ENCODE measurements around the gene HOXB8.
A peak's percentile ranks its signal among the peaks of the same experiment; 100 is the strongest.

The HOXB8 gene

DNA sequence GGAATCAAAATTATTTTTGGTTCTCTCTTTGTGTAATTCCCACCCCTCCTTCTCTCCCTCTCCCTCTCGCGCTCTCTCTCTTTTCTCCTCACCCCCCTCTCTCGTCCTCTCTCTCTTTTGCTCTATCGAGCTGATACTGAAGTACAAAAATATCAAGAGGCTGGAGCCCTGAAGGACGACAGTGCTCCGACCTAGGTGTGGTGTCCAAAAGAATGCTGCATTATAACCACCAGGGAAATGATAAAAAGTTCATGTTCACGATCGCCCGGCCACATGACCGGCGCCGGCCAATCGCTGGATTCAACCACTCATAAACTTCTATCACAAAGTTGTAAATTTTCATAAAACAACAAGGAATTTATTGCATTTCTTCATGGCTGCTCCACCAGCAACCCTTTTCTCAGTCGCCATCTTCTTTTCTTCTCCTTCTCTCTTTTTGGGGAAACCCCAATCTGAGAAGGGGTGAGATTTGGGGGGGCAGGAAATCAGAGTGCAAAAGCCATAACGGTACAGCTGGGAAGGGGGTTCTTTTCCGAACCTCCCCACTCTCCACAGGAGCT is 10.2 kb downstream of the HOXB8 start, which contains the start of gene HOXB6:
Gene HOXB6 (minus strand): TSS at position 217 of the 560 bp plus-strand sequence. CDS start 6,836 bp downstream, outside the sequence.
- Histone ChIP-seq H3K4me3 (IDR thresholded peaks at IDR 0.05; ENCODE audit: insufficient read depth, low read depth, low read length) (no peak within 1 kb of the TSS), H3K27me3 (ENCODE audit: insufficient read depth, low read depth) (peaks cover 43% of the 10 kb centered on the region)

DNA sequence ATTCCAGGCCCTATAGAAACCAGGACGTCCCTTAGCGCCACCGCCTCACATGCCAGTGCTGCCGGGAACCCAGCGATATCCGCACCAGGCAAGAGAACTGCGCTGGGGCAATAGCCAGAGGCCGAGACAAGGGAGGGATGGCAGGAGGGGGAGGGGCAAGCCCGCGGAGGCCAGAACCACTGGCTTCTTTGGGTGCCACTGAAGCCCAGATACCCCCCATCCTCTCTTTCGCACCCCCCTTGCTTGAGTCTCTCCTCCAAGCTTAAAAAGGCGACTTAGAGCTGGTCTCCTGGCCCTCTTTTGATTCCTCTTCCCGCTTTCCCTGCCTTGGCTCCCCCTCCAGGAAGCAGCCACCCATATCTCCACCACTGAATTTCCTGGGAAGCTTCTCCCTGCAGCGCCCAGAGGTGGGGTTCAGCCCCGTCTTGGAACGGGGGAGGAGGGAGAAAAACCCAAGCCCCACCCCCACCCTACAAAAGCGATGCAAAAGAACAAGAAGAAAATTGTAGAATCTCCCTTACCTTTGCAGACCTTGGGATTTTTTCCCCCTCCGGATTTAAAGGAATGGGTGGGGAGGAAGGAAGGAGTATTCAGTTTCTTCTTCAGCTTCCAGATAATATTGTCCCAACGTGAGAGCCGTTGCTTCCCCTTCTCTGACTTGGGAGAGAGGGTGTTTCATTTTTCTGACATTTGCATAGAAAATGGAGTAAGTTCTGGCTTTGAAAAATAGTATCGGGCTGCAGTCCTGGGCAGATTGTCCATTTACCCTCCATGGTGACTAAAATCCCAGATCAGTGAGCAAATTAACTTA is 10.9 kb downstream of the HOXB8 start:
- no peaks in the 10 kb centered on the region for H3K36me3 ChIP-seq (ENCODE audit: insufficient read depth)
- H3K4me3 ChIP-seq (IDR thresholded peaks at IDR 0.05; ENCODE audit: insufficient read depth, low read depth, low read length): no peak overlapping the region
- TF ChIP-seq, protein P1, sequence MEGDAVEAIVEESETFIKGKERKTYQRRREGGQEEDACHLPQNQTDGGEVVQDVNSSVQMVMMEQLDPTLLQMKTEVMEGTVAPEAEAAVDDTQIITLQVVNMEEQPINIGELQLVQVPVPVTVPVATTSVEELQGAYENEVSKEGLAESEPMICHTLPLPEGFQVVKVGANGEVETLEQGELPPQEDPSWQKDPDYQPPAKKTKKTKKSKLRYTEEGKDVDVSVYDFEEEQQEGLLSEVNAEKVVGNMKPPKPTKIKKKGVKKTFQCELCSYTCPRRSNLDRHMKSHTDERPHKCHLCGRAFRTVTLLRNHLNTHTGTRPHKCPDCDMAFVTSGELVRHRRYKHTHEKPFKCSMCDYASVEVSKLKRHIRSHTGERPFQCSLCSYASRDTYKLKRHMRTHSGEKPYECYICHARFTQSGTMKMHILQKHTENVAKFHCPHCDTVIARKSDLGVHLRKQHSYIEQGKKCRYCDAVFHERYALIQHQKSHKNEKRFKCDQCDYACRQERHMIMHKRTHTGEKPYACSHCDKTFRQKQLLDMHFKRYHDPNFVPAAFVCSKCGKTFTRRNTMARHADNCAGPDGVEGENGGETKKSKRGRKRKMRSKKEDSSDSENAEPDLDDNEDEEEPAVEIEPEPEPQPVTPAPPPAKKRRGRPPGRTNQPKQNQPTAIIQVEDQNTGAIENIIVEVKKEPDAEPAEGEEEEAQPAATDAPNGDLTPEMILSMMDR (conservative IDR thresholded peaks at IDR 0.05; ENCODE audit: low read depth, low read length): no peak
- H3K4me1 ChIP-seq (ENCODE audit: low read depth, poor library complexity, severe bottlenecking): peaks cover 14% of the 10 kb centered on the region
- no peak overlapping the region for H3K9ac ChIP-seq
- H3K27me3 ChIP-seq (ENCODE audit: insufficient read depth, low read depth): peaks cover 50% of the 10 kb centered on the region
- H2AFZ ChIP-seq (ENCODE audit: low read depth): no peak overlapping the region
- H3K4me2 ChIP-seq: peak overlapping the region; percentile 33
- H3K27ac ChIP-seq: no peak overlapping the region
- no peaks in the 10 kb centered on the region for H4K20me1 ChIP-seq (ENCODE audit: insufficient read depth)
- no peaks in the 10 kb centered on the region for H3K79me2 ChIP-seq (ENCODE audit: insufficient read depth, low read depth)

More for the DNA sequence above, 10.2 kb downstream of the HOXB8 start, which contains the start of gene HOXB6:
- Histone ChIP-seq H3K4me1 (ENCODE audit: low read depth, poor library complexity, severe bottlenecking) (peaks cover 21% of the 10 kb centered on the region), H3K9ac (no peak within 1 kb of the TSS), H3K4me2 (peak within 1 kb of the TSS; percentile 33), H3K36me3 (ENCODE audit: insufficient read depth) (no peaks in the 10 kb centered on the region), H4K20me1 (ENCODE audit: insufficient read depth) (no peaks in the 10 kb centered on the region), H3K79me2 (ENCODE audit: insufficient read depth, low read depth) (no peaks in the 10 kb centered on the region), H3K27ac (no peak within 1 kb of the TSS), H2AFZ (ENCODE audit: low read depth) (no peak within 1 kb of the TSS)
- TF ChIP-seq, protein P1 (conservative IDR thresholded peaks at IDR 0.05; ENCODE audit: low read depth, low read length): no peak

DNA sequence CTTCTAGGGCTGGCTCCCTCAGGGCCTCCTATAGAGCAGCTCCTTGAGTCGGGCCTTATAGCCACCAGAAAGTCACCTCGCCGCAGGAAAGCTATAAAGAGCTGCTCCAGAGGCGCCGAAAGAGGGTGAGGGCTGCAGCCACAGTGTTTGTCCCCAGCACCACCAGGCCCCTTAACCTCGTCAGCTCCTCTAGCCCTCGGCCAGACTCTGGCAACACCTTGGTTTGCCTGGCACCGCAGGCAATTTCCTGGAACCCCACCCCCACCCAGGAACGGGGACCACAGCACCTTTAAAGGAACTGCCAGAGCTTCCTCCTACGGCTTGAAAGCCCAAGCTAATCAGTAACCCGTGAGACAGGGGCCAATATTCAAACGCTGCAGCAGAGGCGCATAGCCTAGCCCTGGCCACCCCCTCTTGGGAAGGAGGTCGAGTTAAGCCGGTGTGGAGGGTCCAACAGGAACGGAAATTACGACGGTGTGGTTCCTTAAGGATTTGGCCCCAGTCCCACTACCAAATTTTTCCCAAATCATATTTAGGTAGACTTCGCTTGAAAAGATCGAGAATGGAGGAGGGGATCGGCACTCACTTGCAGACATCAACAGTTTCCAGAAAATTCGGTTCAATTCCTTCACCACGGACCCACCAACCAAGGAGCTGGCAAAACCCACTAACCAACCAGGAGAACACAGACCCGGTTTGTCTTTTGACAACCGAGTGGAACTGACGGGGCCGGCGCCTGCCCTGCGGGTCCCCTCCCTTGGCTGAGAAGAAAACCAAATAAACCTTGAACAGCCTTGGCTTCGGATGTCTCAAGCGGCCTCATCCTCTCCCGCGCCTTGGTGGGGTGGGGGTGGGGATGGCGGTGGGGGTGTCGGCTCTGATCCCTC is 13.3 kb downstream of the HOXB8 start:
- Histone ChIP-seq H3K27ac (no peak overlapping the region), H2AFZ (ENCODE audit: low read depth) (peak overlapping the region; percentile 38; the same call in 1 of the 2 replicates), H3K4me3 (IDR thresholded peaks at IDR 0.05; ENCODE audit: insufficient read depth, low read depth, low read length) (no peak overlapping the region), H3K27me3 (ENCODE audit: insufficient read depth, low read depth) (peaks cover 71% of the 10 kb centered on the region), H3K4me1 (ENCODE audit: low read depth, poor library complexity, severe bottlenecking) (peaks cover 6% of the 10 kb centered on the region), H3K36me3 (ENCODE audit: insufficient read depth) (no peaks in the 10 kb centered on the region), H3K79me2 (ENCODE audit: insufficient read depth, low read depth) (no peaks in the 10 kb centered on the region), H3K4me2 (peak overlapping the region; percentile 40; the same call in 1 of the 2 replicates), H3K9ac (no peak overlapping the region), H4K20me1 (ENCODE audit: insufficient read depth) (no peaks in the 10 kb centered on the region)
- TF ChIP-seq, protein P1 (conservative IDR thresholded peaks at IDR 0.05; ENCODE audit: low read depth, low read length): no peak

GRCh38 chr17:48601207-48601538 is 13.9 kb downstream of the HOXB8 start:
- Histone ChIP-seq H3K27me3 (ENCODE audit: insufficient read depth, low read depth) (peaks cover 71% of the 10 kb centered on the region), H2AFZ (ENCODE audit: low read depth) (no peak overlapping the region), H3K4me1 (ENCODE audit: low read depth, poor library complexity, severe bottlenecking) (peaks cover 6% of the 10 kb centered on the region), H3K9ac (no peak overlapping the region), H3K4me2 (no peak overlapping the region), H4K20me1 (ENCODE audit: insufficient read depth) (no peaks in the 10 kb centered on the region), H3K79me2 (ENCODE audit: insufficient read depth, low read depth) (no peaks in the 10 kb centered on the region), H3K36me3 (ENCODE audit: insufficient read depth) (no peaks in the 10 kb centered on the region), H3K4me3 (IDR thresholded peaks at IDR 0.05; ENCODE audit: insufficient read depth, low read depth, low read length) (no peak overlapping the region), H3K27ac (no peak overlapping the region)
- TF ChIP-seq, protein P1 (conservative IDR thresholded peaks at IDR 0.05; ENCODE audit: low read depth, low read length): no peak

Data from KMS-11 (cell line).